CD14-positive monocyte (primary cell): Measurements from ENCODE around the gene PLPPR3. TPM values are rescaled to one million over a fixed set of nuclear protein-coding genes. Genes with fewer than 3 reads are reported as not detected.
A peak's percentile ranks its signal among the peaks of the same experiment; 100 is the strongest.

ENCODE experiments used
- DNase-seq, 3 donors: peaks; one replicate each; pipeline ENCODE4 v3.0.0-alpha.2; 2011 to 2022
- H2AFZ ChIP-seq: 2 replicates; pipeline ENCODE4 v1.6.0; 2012; ENCODE audit warnings: mild to moderate bottlenecking, low read depth, low read length, inconsistent platforms; ENCODE audit not compliant: insufficient read depth, poor library complexity, severe bottlenecking
- H3K27ac ChIP-seq, 2 donors: 1 replicate in 1 of 2; 2 replicates in 1 of 2; pipeline ENCODE4 v1.5.1; 2012 to 2013; ENCODE audit warnings: low read length in 2 of 2, control low read depth in 1 of 2, inconsistent platforms in 1 of 2, low read depth in 1 of 2, mild to moderate bottlenecking in 1 of 2
- H3K27me3 ChIP-seq, 2 donors: one replicate each; pipeline versions ENCODE4 v1.6.0 to v1.6.1; 2011 to 2013; ENCODE audit warnings: low read length in 2 of 2; ENCODE audit not compliant: control insufficient read depth in 2 of 2, insufficient read depth in 2 of 2
- H3K36me3 ChIP-seq, 2 donors: replicated peaks in 1 of 2; 1 replicate in 1 of 2; 2 replicates in 1 of 2; pipeline versions ENCODE4 v1.5.1 to v1.6.1; 2012 to 2013; ENCODE audit warnings: low read length in 2 of 2, control low read depth in 1 of 2, inconsistent platforms in 1 of 2, mild to moderate bottlenecking in 1 of 2; ENCODE audit not compliant: insufficient read depth in 2 of 2, control insufficient read depth in 1 of 2
- H3K4me1 ChIP-seq, 2 donors: 1 replicate in 1 of 2; 2 replicates in 1 of 2; pipeline versions ENCODE4 v1.5.1 to v1.6.1; 2012 to 2013; ENCODE audit warnings: low read length in 2 of 2, control low read depth in 1 of 2, inconsistent platforms in 1 of 2, mild to moderate bottlenecking in 1 of 2, moderate library complexity in 1 of 2; ENCODE audit not compliant: insufficient read depth in 2 of 2, control insufficient read depth in 1 of 2
- H3K4me2 ChIP-seq: replicated peaks from 2 replicates; pipeline ENCODE3; 2012; ENCODE audit warnings: low read length, moderate library complexity, mild to moderate bottlenecking; ENCODE audit not compliant: poor library complexity, severe bottlenecking; ENCODE audit errors: extremely low read depth
- H3K4me3 ChIP-seq, 3 experiments: fragments of 200-600 bp in 1 of 3; sonication (generic) in 1 of 3; replicated peaks in 1 of 3; 1 replicate in 2 of 3; 2 replicates in 1 of 3; pipeline ENCODE4 v1.5.1; 2011 to 2013; ENCODE audit warnings: low read length in 3 of 3, mild to moderate bottlenecking in 3 of 3, control low read depth in 2 of 3, low read depth in 2 of 3, inconsistent platforms in 1 of 3, moderate library complexity in 1 of 3
- H3K79me2 ChIP-seq: 2 replicates; pipeline ENCODE4 v1.6.0; 2012; ENCODE audit warnings: mild to moderate bottlenecking, control low read depth, inconsistent platforms, low read length, moderate library complexity; ENCODE audit not compliant: insufficient read depth
- H3K9ac ChIP-seq: 2 replicates; pipeline ENCODE4 v1.6.0; 2017; ENCODE audit warnings: low read length, mild to moderate bottlenecking; ENCODE audit not compliant: insufficient read depth, poor library complexity, severe bottlenecking
- H3K9me3 ChIP-seq, 2 donors: replicated peaks in 1 of 2; 1 replicate in 1 of 2; 2 replicates in 1 of 2; pipeline versions ENCODE4 v1.5.1 to v1.6.1; 2012 to 2013; ENCODE audit warnings: low read length in 2 of 2, control low read depth in 1 of 2; ENCODE audit not compliant: control insufficient read depth in 1 of 2, insufficient read depth in 1 of 2
- H4K20me1 ChIP-seq: 2 replicates; pipeline ENCODE4 v1.6.0; 2012; ENCODE audit warnings: mild to moderate bottlenecking, low read length, control low read depth, moderate library complexity; ENCODE audit not compliant: insufficient read depth
- H3K27ac Mint-ChIP-seq, 7 donors: one replicate each; pipeline ENCODE4 v1.8.0; 2020; ENCODE audit warnings: mild to moderate bottlenecking in 7 of 7, mixed read lengths in 7 of 7, moderate library complexity in 6 of 7, inconsistent platforms in 2 of 7
- H3K27me3 Mint-ChIP-seq, 3 donors: one replicate each; pipeline ENCODE4 v1.8.0; 2021 to 2022; ENCODE audit warnings: low read depth in 3 of 3, mild to moderate bottlenecking in 3 of 3, mixed read lengths in 3 of 3, moderate library complexity in 3 of 3, inconsistent platforms in 1 of 3
- H3K36me3 Mint-ChIP-seq, 2 donors: one replicate each; pipeline ENCODE4 v1.8.0; 2020; ENCODE audit warnings: mixed read lengths in 2 of 2, inconsistent platforms in 1 of 2, mild to moderate bottlenecking in 1 of 2
- H3K4me1 Mint-ChIP-seq: one replicate; pipeline ENCODE4 v1.8.0; 2020; ENCODE audit warnings: mild to moderate bottlenecking, mixed read lengths
- H3K4me3 Mint-ChIP-seq, 2 donors: one replicate each; pipeline ENCODE4 v1.8.0; 2020; ENCODE audit warnings: mild to moderate bottlenecking in 2 of 2, mixed read lengths in 2 of 2, moderate library complexity in 1 of 2
- H3K9me3 Mint-ChIP-seq, 7 donors: one replicate each; pipeline ENCODE4 v1.8.0; 2020 to 2022; ENCODE audit warnings: mixed read lengths in 7 of 7, mild to moderate bottlenecking in 6 of 7, moderate library complexity in 6 of 7, inconsistent platforms in 2 of 7
- CTCF ChIP-seq: fragments of 200-600 bp; IDR thresholded peaks from one replicate; pipeline ENCODE4 v1.8.0; 2022; ENCODE audit warnings: antibody characterized with exemption, mild to moderate bottlenecking
- WGBS: methylation state at CpG from one replicate; pipeline ENCODE4 v1.1.5; 2013; ENCODE audit warnings: missing lambda C conversion rate; ENCODE audit not compliant: insufficient coverage; 5-methylcytosine and 5-hydroxymethylcytosine counted together
- intact Hi-C, 2 donors: fragments of 100-400 bp; cut with micrococcal nuclease; formaldehyde crosslinking; loops; one replicate each; pipeline versions ENCODE4 v1.15.0 to v1.15.1; 2023
- polyA plus RNA-seq, 3 donors: library from polyadenylated mRNA; depleted of rRNA in 1 of 3; unstranded in 2 of 3; stranded (reverse) in 1 of 3; fragments of 300-500 nt in 2 of 3; fragments of >200 nt in 1 of 3; fragmentation: Illumina TruSeq in 2 of 3; gene quantifications; 1 replicate in 2 of 3; 2 replicates in 1 of 3; pipeline ENCODE4 v1.2.3, GENCODE V29; 2012 to 2021

Gene PLPPR3
- polyA plus RNA-seq, 3 donors = 1.2 TPM; not detected in 2

GRCh38 chr19:799076-799881 lies 22.5 kb downstream of the PLPPR3 start:
- no peak for DNase-seq
- H3K27me3 Mint-ChIP-seq = peaks cover 0 to 1% (median 0%) of the 10 kb centered on the region in 3 donors
- Histone ChIP-seq H3K36me3 (peaks cover 30 to 43% of the 10 kb centered on the region in 2 donors), H3K4me1 (peaks cover 40 to 47% of the 10 kb centered on the region in 2 donors), H3K27me3 (no peaks in the 10 kb centered on the region), H3K79me2 (peaks cover 70% of the 10 kb centered on the region), H4K20me1 (peaks cover 65% of the 10 kb centered on the region), H3K4me3 (peak overlapping the region; percentile 85 to 97 (median 88)), H3K4me2 (peak overlapping the region; percentile 96), H3K27ac (peak overlapping the region; percentile 46 to 73), H3K9me3 (no peaks in the 10 kb centered on the region), H2AFZ (no peak overlapping the region), H3K9ac (peak overlapping the region; percentile 83)
- peak overlapping the region; percentile 60 to 94 (median 71) for H3K27ac Mint-ChIP-seq
- peaks cover 16 to 43% of the 10 kb centered on the region in 2 donors for H3K36me3 Mint-ChIP-seq
- intact Hi-C loops = loop anchor here in 1 of 2 donors (5.0 kb wide), 1 partner anchor 137 kb away; the partner anchor contains the start of gene RNF126
- peak overlapping the region; percentile 85 to 93 for H3K4me3 Mint-ChIP-seq
- H3K9me3 Mint-ChIP-seq = peaks cover 0 to 1% (median 0%) of the 10 kb centered on the region in 7 donors
- 20% methylated on average over 24 of the region's 28 CpGs for WGBS
- TF ChIP-seq CTCF = no peak
- peaks cover 28% of the 10 kb centered on the region for H3K4me1 Mint-ChIP-seq

- DNase-seq = no peak
Observed at GRCh38 chr19:798415-799075, 23.2 kb downstream of the PLPPR3 start.

More at GRCh38 chr19:798415-799075, 23.2 kb downstream of the PLPPR3 start:
- Mint-ChIP-seq H3K4me3 (peak overlapping the region; percentile 85 to 93), H3K4me1 (peaks cover 28% of the 10 kb centered on the region), H3K27me3 (peaks cover 0 to 1% (median 0%) of the 10 kb centered on the region in 3 donors), H3K36me3 (peaks cover 9 to 36% of the 10 kb centered on the region in 2 donors), H3K27ac (peak overlapping the region; percentile 60 to 94 (median 78)), H3K9me3 (peaks cover 0 to 1% (median 0%) of the 10 kb centered on the region in 7 donors)
- Histone ChIP-seq H3K9me3 (no peaks in the 10 kb centered on the region), H3K4me3 (peak overlapping the region; percentile 85 to 97 (median 88)), H3K36me3 (peaks cover 22 to 35% of the 10 kb centered on the region in 2 donors), H2AFZ (no peak overlapping the region), H3K9ac (peak overlapping the region; percentile 83), H3K79me2 (peaks cover 63% of the 10 kb centered on the region), H3K4me1 (peaks cover 40 to 47% of the 10 kb centered on the region in 2 donors), H4K20me1 (peaks cover 57% of the 10 kb centered on the region), H3K27me3 (no peaks in the 10 kb centered on the region), H3K4me2 (peak overlapping the region; percentile 96), H3K27ac (peak overlapping the region; percentile 46 to 73)
- TF ChIP-seq CTCF = no peak
- under 1% methylated on average over 42 of the region's 44 CpGs for WGBS
- intact Hi-C loops = loop anchor here in 1 of 2 donors (5.0 kb wide), 1 partner anchor 136 kb away; the partner anchor contains the start of gene RNF126
